Effector memory CD4-positive, alpha-beta T cell (primary cell): ENCODE data around the gene IGLON5.

Source experiments
- DNase-seq, 3 donors: peaks; one replicate each; pipeline ENCODE4 v3.0.0-alpha.2; 2020
- H3K27ac ChIP-seq: 2 replicates; pipeline ENCODE4 v1.7.0; 2013; ENCODE audit warnings: mild to moderate bottlenecking, low read length, moderate library complexity; ENCODE audit not compliant: insufficient read depth, poor library complexity, severe bottlenecking
- H3K27me3 ChIP-seq: replicated peaks from 2 replicates; pipeline ENCODE4 v1.7.0; 2013; ENCODE audit warnings: mild to moderate bottlenecking, low read length; ENCODE audit not compliant: insufficient read depth, control insufficient read depth, poor library complexity, severe bottlenecking
- H3K36me3 ChIP-seq: 2 replicates; pipeline ENCODE4 v1.7.0; 2013; ENCODE audit warnings: mild to moderate bottlenecking, low read length, moderate library complexity; ENCODE audit not compliant: control insufficient read depth, insufficient read depth
- H3K4me1 ChIP-seq: 2 replicates; pipeline ENCODE4 v1.7.0; 2013; ENCODE audit warnings: low read length, mild to moderate bottlenecking; ENCODE audit not compliant: control insufficient read depth, insufficient read depth, poor library complexity, severe bottlenecking
- H3K4me3 ChIP-seq: 2 replicates; pipeline ENCODE4 v1.7.0; 2013; ENCODE audit warnings: low read length, low read depth, mild to moderate bottlenecking; ENCODE audit not compliant: insufficient read depth, poor library complexity, severe bottlenecking
- H3K9me3 ChIP-seq: 2 replicates; pipeline ENCODE4 v1.7.0; 2013; ENCODE audit warnings: mild to moderate bottlenecking, low read length, moderate library complexity; ENCODE audit not compliant: control insufficient read depth

The IGLON5 gene

DNA sequence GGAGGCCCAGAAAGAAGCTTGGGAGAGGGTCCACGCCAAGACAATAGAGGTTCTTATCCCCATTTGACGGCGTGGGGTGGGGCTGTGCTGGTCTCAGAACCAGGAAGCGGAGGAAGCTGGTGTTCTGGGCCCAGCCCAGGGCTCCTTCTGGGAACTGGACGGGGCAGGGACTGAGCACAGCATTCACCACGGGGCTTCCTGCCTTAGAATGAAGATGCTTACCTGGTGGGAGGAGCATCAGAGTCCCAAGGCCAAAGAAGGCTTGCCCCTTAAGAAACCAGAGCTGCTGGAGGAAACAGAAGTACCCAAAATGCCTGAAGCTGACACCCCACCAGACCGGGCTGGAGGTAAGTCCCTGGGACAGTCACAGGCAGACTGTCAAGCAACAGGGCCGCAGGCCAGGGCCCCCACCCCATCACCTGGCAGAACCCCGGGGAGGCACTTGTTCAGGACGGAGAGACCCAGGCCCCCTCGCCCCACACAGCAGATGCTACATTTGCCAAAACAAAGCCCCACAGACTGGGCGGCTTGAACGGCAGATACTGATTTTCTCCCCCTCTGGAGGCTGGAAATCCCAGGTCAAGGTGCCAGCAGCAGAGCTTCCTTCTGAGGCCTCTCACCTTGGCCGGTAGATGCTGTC is 17.8 kb upstream of the IGLON5 start:
- Histone ChIP-seq H3K4me1 (no peaks in the 10 kb centered on the region), H3K4me3 (no peak overlapping the region), H3K36me3 (no peaks in the 10 kb centered on the region), H3K27ac (no peak overlapping the region), H3K27me3 (no peaks in the 10 kb centered on the region), H3K9me3 (no peaks in the 10 kb centered on the region)
- no peak for DNase-seq

DNA sequence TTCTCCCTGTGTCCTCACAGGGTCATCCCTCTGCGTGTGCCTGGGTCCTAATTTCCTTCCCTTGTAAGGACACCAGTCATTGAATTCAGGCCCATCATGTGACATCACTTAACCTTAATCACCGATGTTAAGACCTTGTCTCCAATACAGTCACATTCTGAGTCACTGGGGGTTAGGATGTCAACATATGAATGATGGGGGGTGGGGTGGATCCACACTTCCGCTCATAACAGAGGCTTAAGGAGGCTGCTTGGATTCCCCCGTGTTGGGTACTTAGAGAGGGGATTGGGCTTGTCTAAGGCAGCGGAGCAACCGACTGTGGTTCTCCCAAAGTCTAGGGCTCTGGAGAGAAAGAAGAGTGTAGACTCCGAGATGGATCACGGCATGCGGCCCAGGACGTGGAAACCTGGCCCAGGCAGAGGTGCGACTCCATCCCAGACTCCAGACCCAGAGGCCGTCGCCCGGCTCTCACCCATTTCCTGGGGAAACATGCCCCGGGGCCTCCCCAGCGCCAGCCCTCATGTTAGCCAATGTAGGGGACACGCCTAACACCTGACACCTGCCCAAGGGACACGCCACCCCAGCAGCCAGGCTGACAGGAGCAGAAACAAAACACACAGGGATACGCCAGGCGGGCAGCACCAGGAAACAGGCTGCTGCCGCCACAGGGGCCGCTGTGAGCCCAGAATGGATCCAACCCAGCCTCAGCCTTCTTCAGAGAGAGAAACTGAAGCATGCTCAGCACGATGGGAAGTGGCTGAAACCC is 17.1 kb upstream of the IGLON5 start:
- Histone ChIP-seq H3K36me3 (no peaks in the 10 kb centered on the region), H3K4me1 (no peaks in the 10 kb centered on the region), H3K9me3 (no peaks in the 10 kb centered on the region), H3K4me3 (no peak overlapping the region), H3K27me3 (no peaks in the 10 kb centered on the region), H3K27ac (no peak overlapping the region)
- no peak for DNase-seq

DNA sequence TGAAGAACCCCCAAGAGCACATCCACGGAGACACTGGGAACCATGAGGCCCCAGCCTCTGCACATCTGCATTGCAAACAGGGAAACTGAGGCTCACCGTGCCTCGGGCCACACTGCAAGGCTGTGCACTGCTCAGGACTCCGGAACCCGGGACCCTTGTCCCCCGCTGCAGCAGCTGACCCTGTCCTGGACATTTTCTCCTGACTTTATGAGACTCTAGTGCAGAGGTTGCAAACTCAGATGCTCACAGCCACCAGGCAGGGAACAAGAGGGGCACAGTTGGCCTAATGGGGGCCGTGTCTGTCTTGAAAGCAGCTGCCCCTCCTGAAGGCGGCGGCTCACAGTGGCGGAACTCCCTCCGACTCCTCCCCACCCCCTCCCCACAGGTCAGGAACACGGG is 16.5 kb upstream of the IGLON5 start:
- H3K27ac ChIP-seq: no peak overlapping the region

DNA sequence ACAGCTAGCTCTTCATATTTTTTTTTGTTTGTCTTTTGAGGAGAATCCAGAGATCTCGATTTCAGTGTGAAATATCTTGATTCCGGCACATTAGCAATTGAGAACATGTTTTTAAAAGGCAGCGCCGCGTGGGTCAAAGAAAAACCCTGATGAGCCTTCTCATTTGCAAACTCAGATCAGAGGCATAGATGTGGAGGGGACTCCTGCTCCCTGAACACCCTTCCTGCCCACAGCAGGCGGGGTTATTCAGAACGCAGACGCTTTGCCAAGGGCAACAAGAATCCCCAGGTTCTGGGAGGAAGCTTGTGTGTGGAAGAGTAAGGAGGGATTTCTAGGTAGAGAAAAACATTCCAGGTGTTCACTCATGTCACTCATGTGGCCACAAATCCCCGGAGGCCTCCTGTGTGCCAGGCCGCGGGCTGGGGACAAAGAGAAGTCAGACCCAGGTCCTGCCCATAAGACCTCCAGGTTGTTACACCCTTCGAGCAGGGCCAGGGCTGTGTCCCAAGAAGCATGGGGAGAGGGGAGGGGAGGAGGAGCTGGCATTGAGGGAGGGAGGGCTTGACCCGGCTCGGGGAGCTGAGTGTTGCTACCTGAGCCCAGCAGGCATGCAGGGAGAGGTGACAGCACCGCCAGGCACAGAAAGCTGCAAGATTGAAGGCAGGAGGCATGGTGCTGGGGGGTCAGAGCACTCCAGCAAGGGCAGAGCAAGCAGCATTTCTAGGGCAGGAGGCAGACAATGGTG is 15.9 kb upstream of the IGLON5 start:
- Histone ChIP-seq H3K27ac (no peak overlapping the region), H3K27me3 (no peaks in the 10 kb centered on the region), H3K4me1 (no peaks in the 10 kb centered on the region), H3K9me3 (no peaks in the 10 kb centered on the region), H3K36me3 (no peaks in the 10 kb centered on the region), H3K4me3 (no peak overlapping the region)
- DNase-seq: no peak

More for the DNA sequence above, 16.5 kb upstream of the IGLON5 start:
- Histone ChIP-seq H3K4me3 (no peak overlapping the region), H3K36me3 (no peaks in the 10 kb centered on the region), H3K4me1 (no peaks in the 10 kb centered on the region), H3K27me3 (no peaks in the 10 kb centered on the region), H3K9me3 (no peaks in the 10 kb centered on the region)
- no peak for DNase-seq

DNA sequence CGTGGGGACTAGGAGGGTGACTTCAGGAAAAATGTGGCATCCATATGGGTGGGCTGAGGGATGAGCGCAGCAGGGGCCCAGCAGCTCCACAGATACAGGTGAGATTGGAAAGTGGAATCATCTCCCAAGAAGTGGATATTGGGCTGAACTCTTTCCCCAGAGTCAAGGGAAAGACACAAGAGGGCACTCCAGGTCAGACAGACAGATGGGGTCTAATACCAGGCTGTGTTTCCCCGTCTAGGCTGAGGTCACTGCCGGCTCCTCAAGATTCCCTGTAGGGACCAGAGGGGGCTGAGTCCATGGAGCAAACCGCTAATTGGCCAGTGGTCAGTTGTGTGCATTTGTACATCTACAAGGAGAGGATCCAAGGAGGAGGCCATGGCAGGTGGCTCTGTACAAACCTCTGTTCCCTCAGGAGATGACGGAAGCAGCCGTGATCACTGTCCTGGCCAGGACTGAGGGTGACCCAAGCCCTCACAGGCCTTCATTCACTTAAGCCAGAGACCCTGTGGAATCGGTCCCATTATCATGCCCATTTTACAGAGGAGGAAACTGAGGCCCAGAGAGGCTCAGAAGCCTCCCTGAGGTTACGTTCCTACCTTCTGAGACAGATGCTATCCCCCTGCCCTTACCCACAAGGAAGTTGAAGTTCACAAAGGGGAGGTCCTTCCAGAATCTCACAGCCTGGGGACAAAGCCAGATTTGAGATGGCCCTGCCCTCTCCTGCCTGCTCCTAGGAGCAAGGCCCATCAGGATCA is 14.9 kb upstream of the IGLON5 start:
- H3K36me3 ChIP-seq: no peaks in the 10 kb centered on the region
- H3K4me3 ChIP-seq: no peak overlapping the region
- H3K27me3 ChIP-seq: no peaks in the 10 kb centered on the region
- DNase-seq: no peak
- H3K9me3 ChIP-seq: no peaks in the 10 kb centered on the region
- H3K27ac ChIP-seq: no peak overlapping the region
- no peaks in the 10 kb centered on the region for H3K4me1 ChIP-seq

DNA sequence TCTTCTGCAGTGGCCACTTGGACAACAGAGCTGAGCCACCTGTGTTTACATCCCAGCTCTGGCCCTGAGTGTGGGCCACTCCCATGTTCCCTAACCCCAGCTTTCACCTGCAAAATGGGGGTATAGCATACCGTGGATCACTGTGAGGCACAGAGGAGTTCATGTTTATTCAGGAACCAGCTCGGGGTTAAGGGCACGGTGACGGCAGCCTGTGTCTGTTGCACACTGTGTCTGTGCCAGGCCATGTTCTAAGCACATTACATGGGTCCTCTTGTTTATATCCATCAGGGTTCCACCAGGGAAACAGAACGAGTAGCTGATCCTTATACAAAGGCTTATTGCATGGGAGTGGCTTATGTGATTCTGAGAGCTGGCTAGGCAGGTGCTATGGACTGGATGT is 14.0 kb upstream of the IGLON5 start:
- no peaks in the 10 kb centered on the region for H3K36me3 ChIP-seq
- H3K27me3 ChIP-seq: no peaks in the 10 kb centered on the region
- no peak overlapping the region for H3K27ac ChIP-seq
- H3K9me3 ChIP-seq: no peaks in the 10 kb centered on the region
- H3K4me1 ChIP-seq: no peaks in the 10 kb centered on the region
- no peak overlapping the region for H3K4me3 ChIP-seq
- DNase-seq: no peak

DNA sequence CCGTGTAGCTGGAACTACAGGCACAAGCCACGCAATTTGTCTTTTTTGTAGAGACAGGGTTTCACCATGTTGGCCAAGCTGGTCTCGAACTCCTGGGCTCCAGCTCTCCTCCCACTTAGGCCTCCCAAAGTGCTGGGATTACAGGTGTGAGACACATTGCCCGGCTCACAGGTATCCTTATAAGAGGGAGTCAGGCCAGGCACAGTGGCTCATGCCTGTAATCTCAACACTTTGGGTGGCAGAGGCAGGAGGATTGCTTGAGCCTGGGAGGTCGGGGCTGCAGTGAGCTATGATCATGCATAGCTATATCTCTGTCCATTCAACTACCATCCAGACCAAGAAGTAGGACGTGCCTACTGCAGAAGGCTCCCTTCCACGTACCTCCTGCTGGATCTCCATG is 10.2 kb upstream of the IGLON5 start:
- Histone ChIP-seq H3K27ac (no peak overlapping the region), H3K4me3 (no peak overlapping the region), H3K27me3 (no peaks in the 10 kb centered on the region), H3K9me3 (no peaks in the 10 kb centered on the region), H3K4me1 (no peaks in the 10 kb centered on the region), H3K36me3 (no peaks in the 10 kb centered on the region)
- DNase-seq: no peak

DNA sequence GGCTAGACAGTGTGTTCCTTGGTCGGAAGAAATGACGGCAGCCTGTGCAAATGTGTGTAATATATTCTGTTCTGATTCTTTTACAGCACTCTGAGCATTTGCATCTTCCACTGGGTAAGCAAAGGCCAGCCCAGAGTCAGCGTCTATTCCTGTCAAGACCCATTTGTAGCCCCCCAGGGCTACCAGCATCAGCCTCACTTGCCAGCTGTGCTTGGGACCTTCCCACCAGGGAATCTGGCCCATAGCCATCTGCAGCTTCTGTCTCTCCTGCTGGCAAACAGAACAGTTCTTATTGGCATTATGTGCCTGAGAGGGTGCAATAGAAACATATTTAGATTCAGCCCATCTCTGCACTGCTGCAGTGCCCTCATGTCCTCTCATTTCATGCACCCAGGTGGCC is 6.0 kb upstream of the IGLON5 start:
- no peak overlapping the region for H3K4me3 ChIP-seq

DNA sequence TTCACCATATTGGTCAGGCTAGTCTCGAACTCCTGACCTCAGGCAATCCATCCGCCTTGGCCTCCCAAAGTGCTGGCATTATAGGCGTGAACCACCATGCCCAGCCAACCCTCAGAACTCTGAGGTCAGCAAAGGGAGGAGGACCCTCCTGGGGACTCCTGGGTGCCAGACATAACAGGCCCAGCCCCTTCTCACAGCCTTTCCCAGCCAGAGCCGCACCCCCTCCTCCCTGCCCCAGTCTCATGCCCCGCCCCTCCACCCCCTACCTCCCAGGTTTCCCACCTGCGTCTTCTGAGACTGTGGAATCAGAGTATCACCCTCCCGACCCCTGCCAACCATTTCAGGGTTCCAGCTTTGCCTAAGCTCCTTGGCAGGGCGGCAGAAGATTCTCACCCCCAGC is 5.2 kb downstream of the IGLON5 start:
- Histone ChIP-seq H3K4me1 (no peaks in the 10 kb centered on the region), H3K27me3 (no peaks in the 10 kb centered on the region), H3K4me3 (no peak overlapping the region), H3K27ac (no peak overlapping the region), H3K36me3 (no peaks in the 10 kb centered on the region), H3K9me3 (no peaks in the 10 kb centered on the region)
- DNase-seq: no peak

More for the DNA sequence above, 6.0 kb upstream of the IGLON5 start:
- no peak overlapping the region for H3K27ac ChIP-seq
- H3K9me3 ChIP-seq: peaks cover 5% of the 10 kb centered on the region
- no peaks in the 10 kb centered on the region for H3K36me3 ChIP-seq
- no peaks in the 10 kb centered on the region for H3K4me1 ChIP-seq
- peaks cover 7% of the 10 kb centered on the region for H3K27me3 ChIP-seq
- no peak for DNase-seq
